HL-60/S4 (cell line): ENCODE results near the gene U2AF1L4.

Experiments used
- in situ Hi-C: fragments of 300-500 bp; cut with MboI; formaldehyde crosslinking; loops from 2 replicates; pipeline ENCODE4 v1.14.3; 2022; ENCODE audit warnings: low sequenced_read_pairs

U2AF1L4 gene

GRCh38 chr19:35742121-35742724 lies 3.0 kb downstream of the U2AF1L4 start, which contains the start of gene IGFLR1:
Gene IGFLR1, minus strand, starts transcription at chr19:35742452. Its CDS starts 1,272 bp downstream, at chr19:35741180.
- in situ Hi-C loops = no loop called here

- in situ Hi-C loops = no loop called here
Observed at GRCh38 chr19:35741203-35741515, 4.1 kb downstream of the U2AF1L4 start.

GRCh38 chr19:35740423-35741202 lies 4.6 kb downstream of the U2AF1L4 start:
- in situ Hi-C loops = no loop called here

- in situ Hi-C loops = no loop called here
Observed at GRCh38 chr19:35740108-35740422, 5.2 kb downstream of the U2AF1L4 start.

- in situ Hi-C loops = no loop called here
Observed at GRCh38 chr19:35739275-35740107, 5.7 kb downstream of the U2AF1L4 start.

GRCh38 chr19:35738887-35739229 lies 6.4 kb downstream of the U2AF1L4 start:
- in situ Hi-C loops = no loop called here

GRCh38 chr19:35738021-35738886 lies 7.0 kb downstream of the U2AF1L4 start:
- in situ Hi-C loops = no loop called here

GRCh38 chr19:35736913-35737886 lies 8.0 kb downstream of the U2AF1L4 start:
- in situ Hi-C loops = no loop called here

GRCh38 chr19:35734889-35735288 lies 10.3 kb downstream of the U2AF1L4 start:
- in situ Hi-C loops = no loop called here

GRCh38 chr19:35734273-35734672 lies 10.9 kb downstream of the U2AF1L4 start:
- in situ Hi-C loops = no loop called here

GRCh38 chr19:35733180-35734125 lies 11.8 kb downstream of the U2AF1L4 start:
- in situ Hi-C loops = no loop called here

GRCh38 chr19:35732540-35733179 lies 12.6 kb downstream of the U2AF1L4 start:
- in situ Hi-C loops = no loop called here

GRCh38 chr19:35731779-35732405 lies 13.3 kb downstream of the U2AF1L4 start:
- in situ Hi-C loops = no loop called here

- in situ Hi-C loops = no loop called here
Observed at GRCh38 chr19:35731353-35731752, 13.9 kb downstream of the U2AF1L4 start.

- in situ Hi-C loops = no loop called here
Observed at GRCh38 chr19:35730326-35730725, 14.9 kb downstream of the U2AF1L4 start.

- in situ Hi-C loops = no loop called here
Observed at GRCh38 chr19:35729763-35730162, 15.5 kb downstream of the U2AF1L4 start.

- in situ Hi-C loops = no loop called here
Observed at GRCh38 chr19:35729021-35729420, 16.2 kb downstream of the U2AF1L4 start.
